ENCODE measurements around the gene EFCC1.

EFCC1 gene

GRCh38 chr3:129032716-129033115, 31.6 kb downstream of the EFCC1 start:
- Histone ChIP-seq H3K9ac (ENCODE audit: low read length) (no peak overlapping the region), H3K36me3 (replicated peaks; ENCODE audit: insufficient read depth, low read length) (no peaks in the 10 kb centered on the region), H3K4me2 (ENCODE audit: low read depth, low read length) (no peak overlapping the region), H4K20me1 (ENCODE audit: insufficient read depth, low read length) (no peaks in the 10 kb centered on the region), H3F3A (ENCODE audit: insufficient read depth, low read length) (no peaks in the 10 kb centered on the region), H3K4me3 (ENCODE audit: low read length) (no peak overlapping the region), H3K79me2 (ENCODE audit: low read length) (no peaks in the 10 kb centered on the region), H3K9me2 (replicated peaks; ENCODE audit: insufficient read depth, low read length) (no peaks in the 10 kb centered on the region), H3K9me3 (replicated peaks; ENCODE audit: insufficient read depth, low read length) (no peaks in the 10 kb centered on the region), H2AFZ (ENCODE audit: low read length) (no peak overlapping the region), H3K27me3 (replicated peaks; ENCODE audit: insufficient read depth, low read length) (no peaks in the 10 kb centered on the region), H3K27ac (ENCODE audit: low read length) (no peak overlapping the region), H3K4me1 (ENCODE audit: low read length) (no peaks in the 10 kb centered on the region)
- TF ChIP-seq EZH2 (optimal IDR thresholded peaks at IDR 0.05; ENCODE audit: low read depth, low read length) (no peak), EZH2phosphoT487 (IDR thresholded peaks at IDR 0.05; ENCODE audit: low read length) (no peak), CTCF (IDR thresholded peaks at IDR 0.05; ENCODE audit: low read length) (no peak)
- no peak for DNase-seq

GRCh38 chr3:129033151-129033550, 32.0 kb downstream of the EFCC1 start:
- no peaks in the 10 kb centered on the region for H3K79me2 ChIP-seq (ENCODE audit: low read length)
- no peaks in the 10 kb centered on the region for H3K9me3 ChIP-seq (replicated peaks; ENCODE audit: insufficient read depth, low read length)
- TF ChIP-seq EZH2 (optimal IDR thresholded peaks at IDR 0.05; ENCODE audit: low read depth, low read length) (no peak), EZH2phosphoT487 (IDR thresholded peaks at IDR 0.05; ENCODE audit: low read length) (no peak), CTCF (IDR thresholded peaks at IDR 0.05; ENCODE audit: low read length) (no peak)
- H3K4me1 ChIP-seq (ENCODE audit: low read length): no peaks in the 10 kb centered on the region
- H2AFZ ChIP-seq (ENCODE audit: low read length): no peak overlapping the region
- H3K4me3 ChIP-seq (ENCODE audit: low read length): no peak overlapping the region
- no peaks in the 10 kb centered on the region for H3K9me2 ChIP-seq (replicated peaks; ENCODE audit: insufficient read depth, low read length)
- H4K20me1 ChIP-seq (ENCODE audit: insufficient read depth, low read length): no peaks in the 10 kb centered on the region
- no peak overlapping the region for H3K4me2 ChIP-seq (ENCODE audit: low read depth, low read length)
- no peaks in the 10 kb centered on the region for H3K36me3 ChIP-seq (replicated peaks; ENCODE audit: insufficient read depth, low read length)
- no peaks in the 10 kb centered on the region for H3K27me3 ChIP-seq (replicated peaks; ENCODE audit: insufficient read depth, low read length)
- H3F3A ChIP-seq (ENCODE audit: insufficient read depth, low read length): no peaks in the 10 kb centered on the region
- H3K27ac ChIP-seq (ENCODE audit: low read length): no peak overlapping the region
- DNase-seq: no peak
- no peak overlapping the region for H3K9ac ChIP-seq (ENCODE audit: low read length)

GRCh38 chr3:129033633-129034321, 32.7 kb downstream of the EFCC1 start:
- no peak overlapping the region for H3K4me2 ChIP-seq (ENCODE audit: low read depth, low read length)
- no peaks in the 10 kb centered on the region for H4K20me1 ChIP-seq (ENCODE audit: insufficient read depth, low read length)
- DNase-seq: no peak
- no peaks in the 10 kb centered on the region for H3K4me1 ChIP-seq (ENCODE audit: low read length)
- H3K4me3 ChIP-seq (ENCODE audit: low read length): no peak overlapping the region
- no peaks in the 10 kb centered on the region for H3K79me2 ChIP-seq (ENCODE audit: low read length)
- H3K27me3 ChIP-seq (replicated peaks; ENCODE audit: insufficient read depth, low read length): no peaks in the 10 kb centered on the region
- H2AFZ ChIP-seq (ENCODE audit: low read length): no peak overlapping the region
- TF ChIP-seq EZH2 (optimal IDR thresholded peaks at IDR 0.05; ENCODE audit: low read depth, low read length) (no peak), CTCF (IDR thresholded peaks at IDR 0.05; ENCODE audit: low read length) (no peak), EZH2phosphoT487 (IDR thresholded peaks at IDR 0.05; ENCODE audit: low read length) (no peak)
- H3K36me3 ChIP-seq (replicated peaks; ENCODE audit: insufficient read depth, low read length): no peaks in the 10 kb centered on the region
- H3F3A ChIP-seq (ENCODE audit: insufficient read depth, low read length): no peaks in the 10 kb centered on the region
- H3K9me3 ChIP-seq (replicated peaks; ENCODE audit: insufficient read depth, low read length): no peaks in the 10 kb centered on the region
- no peaks in the 10 kb centered on the region for H3K9me2 ChIP-seq (replicated peaks; ENCODE audit: insufficient read depth, low read length)
- no peak overlapping the region for H3K27ac ChIP-seq (ENCODE audit: low read length)
- H3K9ac ChIP-seq (ENCODE audit: low read length): no peak overlapping the region
